Thyroid gland (tissue), 4 donors: Measurements from ENCODE around the gene ITGB1BP1. TPM values are rescaled to one million over a fixed set of nuclear protein-coding genes. Genes with fewer than 3 reads are reported as not detected.
A peak's percentile ranks its signal among the peaks of the same experiment; 100 is the strongest.

Experiments
- DNase-seq, 2 donors: peaks; one replicate each; pipeline ENCODE4 v3.0.0-alpha.2; 2019
- H3K27ac ChIP-seq, 3 donors: fragments of 200-600 bp; sonication (generic); 1 replicate in 2 of 3; 2 replicates in 1 of 3; pipeline ENCODE4 v1.5.1; 2016 to 2019; ENCODE audit warnings: mild to moderate bottlenecking in 1 of 3, moderate library complexity in 1 of 3
- H3K27me3 ChIP-seq: fragments of 200-600 bp; sonication (generic); one replicate; pipeline ENCODE4 v1.5.1; 2019
- H3K36me3 ChIP-seq, 2 donors: fragments of 200-600 bp; sonication (generic); one replicate each; pipeline ENCODE4 v1.5.1; 2016 to 2019
- H3K4me1 ChIP-seq, 2 donors: fragments of 200-600 bp; sonication (generic); one replicate each; pipeline ENCODE4 v1.5.1; 2017 to 2019
- H3K4me3 ChIP-seq, 3 donors: fragments of 200-600 bp; sonication (generic); replicated peaks in 1 of 3; 1 replicate in 2 of 3; 2 replicates in 1 of 3; pipeline ENCODE4 v1.5.1; 2016; ENCODE audit warnings: mild to moderate bottlenecking in 1 of 3
- H3K9me3 ChIP-seq: fragments of 200-600 bp; sonication (generic); one replicate; pipeline ENCODE4 v1.5.1; 2017
- POLR2A ChIP-seq, 2 donors: fragments of 450-650 bp; IDR thresholded peaks; one replicate each; pipeline ENCODE4 v1.6.1; 2017; ENCODE audit warnings: antibody characterized with exemption in 2 of 2, mild to moderate bottlenecking in 2 of 2, moderate library complexity in 1 of 2
- WGBS, 2 donors: methylation state at CpG; one replicate each; pipeline ENCODE4 v1.1.5; 2017; 5-methylcytosine and 5-hydroxymethylcytosine counted together
- intact Hi-C: fragments of 100-400 bp; cut with DNase I; formaldehyde crosslinking; loops from one replicate; pipeline ENCODE4 v1.15.1; 2023
- total RNA-seq, 4 donors: library from RNA; depleted of rRNA; stranded (reverse); fragments of >200 nt; gene quantifications; one replicate each; pipeline ENCODE4 v1.2.3, GENCODE V29; 2016
- TF ChIP-seq, protein P1 (sequence below), 6 experiments: fragments of 200-600 bp in 3 of 6; fragments of 450-650 bp in 3 of 6; sonication (generic) in 3 of 6; IDR thresholded peaks; one replicate each; pipeline ENCODE4 v1.5.1; 2016 to 2019; ENCODE audit warnings: antibody characterized with exemption in 6 of 6, mild to moderate bottlenecking in 2 of 6, inconsistent platforms in 1 of 6, moderate library complexity in 1 of 6

Gene ITGB1BP1, protein sequence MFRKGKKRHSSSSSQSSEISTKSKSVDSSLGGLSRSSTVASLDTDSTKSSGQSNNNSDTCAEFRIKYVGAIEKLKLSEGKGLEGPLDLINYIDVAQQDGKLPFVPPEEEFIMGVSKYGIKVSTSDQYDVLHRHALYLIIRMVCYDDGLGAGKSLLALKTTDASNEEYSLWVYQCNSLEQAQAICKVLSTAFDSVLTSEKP
- total RNA-seq = 10 to 100 TPM; 39.4 to 73.4 (median 45.8) TPM

DNA sequence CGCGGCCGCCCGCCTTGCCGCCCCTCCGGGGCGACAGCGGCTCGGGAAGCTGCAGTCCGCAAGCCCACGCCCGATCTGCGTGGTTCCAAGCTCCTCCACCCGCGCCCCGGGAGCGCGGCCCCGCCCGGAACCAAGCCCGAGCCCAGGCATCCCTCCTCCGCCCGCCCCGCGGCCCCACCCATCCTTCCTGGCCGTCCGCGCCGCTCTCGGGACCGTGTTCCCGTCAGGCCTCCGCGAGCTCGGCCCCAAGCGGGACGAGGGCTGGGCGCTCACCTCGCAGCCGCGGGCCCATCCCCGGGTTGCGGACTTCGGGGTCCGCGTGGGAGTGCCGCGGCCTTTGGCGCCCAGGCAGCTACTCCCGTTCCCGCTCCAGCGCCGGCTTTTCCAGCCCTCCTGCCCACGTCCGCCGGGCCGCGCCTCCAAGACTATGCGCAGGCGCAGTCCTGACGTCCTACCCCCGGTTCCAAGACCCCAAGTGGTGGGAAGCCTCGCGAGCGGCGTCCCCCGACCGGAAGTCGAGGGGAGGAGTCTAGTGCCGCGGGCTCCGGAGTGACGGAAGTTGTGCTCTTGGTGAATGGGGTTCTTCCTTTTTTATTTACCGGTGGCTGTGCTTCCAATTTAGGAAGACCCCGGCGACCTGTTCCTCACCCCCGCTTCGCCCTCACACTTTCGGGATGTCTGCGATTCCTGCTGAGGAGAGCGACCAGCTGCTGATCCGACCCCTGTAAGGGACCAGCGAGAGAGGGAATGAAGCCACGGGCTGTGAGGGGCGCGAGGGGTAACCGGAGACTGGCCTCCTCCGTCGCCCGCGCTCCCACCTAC, at the start of gene ITGB1BP1, which contains the start of gene CPSF3:
Gene ITGB1BP1 (minus strand): TSS at position 429 of the 822 bp plus-strand sequence. CDS start 4,831 bp downstream, outside the sequence.
Gene CPSF3 (plus strand): TSS at position 555 of the 822 bp plus-strand sequence. CDS start 120 bp downstream, at position 675.
- WGBS, 2 donors = 0% methylated on average over 16 to 33 of the region's 91 CpGs
- DNase-seq = peak; percentile 97
- peak within 1 kb of the TSS; percentile 34 to 96 (median 75) for H3K4me3 ChIP-seq
- H3K27ac ChIP-seq = peak within 1 kb of the TSS; percentile 89 to 96 (median 91)
- H3K36me3 ChIP-seq = no peaks in the 10 kb centered on the region
- TF ChIP-seq POLR2A (IDR thresholded peaks at IDR 0.05) = peak in 1 of 2 donors; percentile 62
- TF ChIP-seq, protein P1, sequence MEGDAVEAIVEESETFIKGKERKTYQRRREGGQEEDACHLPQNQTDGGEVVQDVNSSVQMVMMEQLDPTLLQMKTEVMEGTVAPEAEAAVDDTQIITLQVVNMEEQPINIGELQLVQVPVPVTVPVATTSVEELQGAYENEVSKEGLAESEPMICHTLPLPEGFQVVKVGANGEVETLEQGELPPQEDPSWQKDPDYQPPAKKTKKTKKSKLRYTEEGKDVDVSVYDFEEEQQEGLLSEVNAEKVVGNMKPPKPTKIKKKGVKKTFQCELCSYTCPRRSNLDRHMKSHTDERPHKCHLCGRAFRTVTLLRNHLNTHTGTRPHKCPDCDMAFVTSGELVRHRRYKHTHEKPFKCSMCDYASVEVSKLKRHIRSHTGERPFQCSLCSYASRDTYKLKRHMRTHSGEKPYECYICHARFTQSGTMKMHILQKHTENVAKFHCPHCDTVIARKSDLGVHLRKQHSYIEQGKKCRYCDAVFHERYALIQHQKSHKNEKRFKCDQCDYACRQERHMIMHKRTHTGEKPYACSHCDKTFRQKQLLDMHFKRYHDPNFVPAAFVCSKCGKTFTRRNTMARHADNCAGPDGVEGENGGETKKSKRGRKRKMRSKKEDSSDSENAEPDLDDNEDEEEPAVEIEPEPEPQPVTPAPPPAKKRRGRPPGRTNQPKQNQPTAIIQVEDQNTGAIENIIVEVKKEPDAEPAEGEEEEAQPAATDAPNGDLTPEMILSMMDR (IDR thresholded peaks at IDR 0.05) = peak in 3 of 6 experiments; percentile 21 to 33 (median 23)
- H3K27me3 ChIP-seq = no peaks in the 10 kb centered on the region
- peaks cover 18 to 22% of the 10 kb centered on the region in 2 donors for H3K4me1 ChIP-seq
- H3K9me3 ChIP-seq = no peaks in the 10 kb centered on the region
- intact Hi-C loops = loop anchor here (10.0 kb wide), 1 partner anchor 51 kb away; the partner anchor contains the start of gene IAH1

DNA sequence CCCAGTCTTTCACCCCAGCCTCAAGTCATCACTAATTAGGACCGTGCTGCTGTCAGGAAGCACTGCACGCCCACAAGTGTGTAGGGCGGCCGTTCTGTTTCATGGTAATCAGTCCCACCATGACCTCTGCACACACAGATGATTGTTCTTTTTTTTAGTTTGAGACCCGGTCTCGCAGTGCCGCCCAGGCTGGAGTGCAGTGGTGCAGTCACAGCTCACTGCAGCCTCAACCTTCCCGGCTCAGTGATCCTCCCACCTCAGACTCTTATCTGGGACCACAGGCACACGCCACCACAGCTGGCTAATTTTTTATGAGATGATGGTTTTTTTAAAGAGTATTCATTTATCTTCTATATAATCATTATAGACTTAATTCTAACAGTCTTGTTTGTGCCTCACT, 49.2 kb upstream of the ITGB1BP1 start:
- H3K9me3 ChIP-seq = no peaks in the 10 kb centered on the region
- H3K27ac ChIP-seq = no peak overlapping the region
- no peaks in the 10 kb centered on the region for H3K27me3 ChIP-seq
- no peak for DNase-seq
- no peak overlapping the region for H3K4me3 ChIP-seq
- H3K4me1 ChIP-seq = peaks cover 20 to 32% of the 10 kb centered on the region in 2 donors
- no peaks in the 10 kb centered on the region for H3K36me3 ChIP-seq
- intact Hi-C loops = loop anchor here (10.0 kb wide), 3 partner anchors 48 to 152 kb away; partner anchors contain the start of genes ADAM17, CPSF3 and ITGB1BP1
- 97% methylated on average over 9 of the region's 9 CpGs for WGBS, 2 donors
- no peak for TF ChIP-seq POLR2A (IDR thresholded peaks at IDR 0.05)
- TF ChIP-seq, protein P1 (IDR thresholded peaks at IDR 0.05) = no peak

DNA sequence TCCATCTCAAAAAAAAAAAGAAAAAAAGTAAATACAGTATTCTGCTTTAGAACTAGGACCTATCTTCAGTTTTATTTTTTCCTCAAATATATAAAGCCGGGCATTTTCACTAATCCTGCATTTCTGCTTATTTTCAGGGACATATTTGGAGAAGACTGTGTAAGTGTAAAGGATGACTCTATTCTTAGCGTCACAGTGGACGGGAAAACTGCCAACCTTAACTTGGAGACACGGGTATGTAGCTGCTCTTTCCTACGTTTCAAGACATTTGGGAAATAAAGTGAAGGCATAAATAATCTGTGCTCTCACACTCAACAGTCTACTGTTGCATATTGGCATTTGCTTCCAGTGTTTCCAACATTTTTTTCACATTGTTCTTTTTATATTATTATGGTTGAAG, 47.9 kb upstream of the ITGB1BP1 start:
- 91 to 93% methylated on average over 5 of the region's 5 CpGs for WGBS, 2 donors
- Histone ChIP-seq H3K27me3 (no peaks in the 10 kb centered on the region), H3K27ac (no peak overlapping the region), H3K4me1 (peaks cover 20 to 32% of the 10 kb centered on the region in 2 donors), H3K9me3 (no peaks in the 10 kb centered on the region), H3K4me3 (no peak overlapping the region), H3K36me3 (no peaks in the 10 kb centered on the region)
- TF ChIP-seq POLR2A (IDR thresholded peaks at IDR 0.05) = no peak
- TF ChIP-seq, protein P1 (IDR thresholded peaks at IDR 0.05) = no peak
- intact Hi-C loops = loop anchor here (10.0 kb wide), 3 partner anchors 46 to 154 kb away; partner anchors contain the start of genes ADAM17, CPSF3 and ITGB1BP1
- no peak for DNase-seq

DNA sequence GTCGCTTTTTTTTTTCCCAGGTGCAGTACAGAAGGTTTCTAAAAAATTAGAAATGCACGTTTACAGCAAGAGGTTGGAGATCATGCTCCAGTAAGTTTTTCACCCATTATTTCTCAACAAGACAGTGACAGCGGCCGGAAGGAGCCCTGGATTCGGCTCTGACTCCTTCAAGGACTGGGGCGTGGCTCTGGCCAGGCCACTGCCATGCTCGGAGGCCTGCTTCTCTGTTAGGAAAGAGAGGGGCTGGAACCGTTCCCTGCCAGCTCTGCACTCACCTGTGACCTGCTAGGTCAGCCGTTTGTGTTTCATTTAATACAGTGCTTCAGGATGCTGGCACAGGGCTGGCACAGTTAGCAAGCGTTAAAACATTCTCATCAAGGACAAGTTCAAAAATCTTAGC, 44.4 kb upstream of the ITGB1BP1 start:
- Histone ChIP-seq H3K4me3 (no peak overlapping the region), H3K27me3 (no peaks in the 10 kb centered on the region), H3K9me3 (no peaks in the 10 kb centered on the region), H3K27ac (peak overlapping the region; percentile 57 to 79 (median 69)), H3K36me3 (no peaks in the 10 kb centered on the region), H3K4me1 (peaks cover 10 to 51% of the 10 kb centered on the region in 2 donors)
- intact Hi-C loops = no loop called here
- TF ChIP-seq POLR2A (IDR thresholded peaks at IDR 0.05) = peak in 1 of 2 donors; percentile 23
- TF ChIP-seq, protein P1 (IDR thresholded peaks at IDR 0.05) = no peak
- peak; percentile 98 to 99 for DNase-seq
- WGBS, 2 donors = 25 to 48% methylated on average over 10 of the region's 10 CpGs
